HEK293 (cell line): ENCODE results near the gene ADCY3.

Experiments used
- CTCF ChIA-PET: fragments of 350-600 bp; formaldehyde crosslinking; extraction: SDS; loops from one replicate; lab custom pipeline; 2021; ENCODE audit warnings: antibody characterized with exemption; lab: Yijun Ruan, JAX
- POLR2A ChIA-PET: fragments of 300-600 bp; formaldehyde crosslinking; extraction: SDS; loops from one replicate; lab custom pipeline; 2020; ENCODE audit warnings: antibody characterized with exemption, inconsistent platforms; lab: Yijun Ruan, JAX
- H3K27ac ChIP-seq: fragments of 200-500 bp; sonication (Bioruptor generic); 2 replicates; pipeline ENCODE4 v1.5.1; 2014; ENCODE audit warnings: low read depth, low read length, control low read depth, inconsistent platforms; ENCODE audit errors: extremely low read depth
- H3K36me3 ChIP-seq, 2 experiments: fragments of 200-500 bp in 1 of 2; sonication (Bioruptor generic) in 1 of 2; 1 replicate in 1 of 2; 2 replicates in 1 of 2; pipeline ENCODE4 v1.5.1; 2014 to 2017; ENCODE audit warnings: inconsistent platforms in 2 of 2, low read length in 2 of 2; ENCODE audit not compliant: control insufficient read depth in 2 of 2, insufficient read depth in 1 of 2
- H3K4me1 ChIP-seq: fragments of 200-500 bp; sonication (Bioruptor generic); 2 replicates; pipeline ENCODE4 v1.5.1; 2014; ENCODE audit warnings: mild to moderate bottlenecking, low read length, inconsistent platforms; ENCODE audit not compliant: control insufficient read depth, insufficient read depth
- H3K4me3 ChIP-seq: 2 replicates; pipeline ENCODE4 v1.5.1; 2011; ENCODE audit warnings: low read depth, mild to moderate bottlenecking, control low read depth, low read length, moderate library complexity
- H3K9me3 ChIP-seq: fragments of 200-500 bp; sonication (Bioruptor generic); 2 replicates; pipeline ENCODE4 v1.5.1; 2014; ENCODE audit warnings: low read depth, low read length, inconsistent platforms; ENCODE audit not compliant: control insufficient read depth, insufficient read depth
- HOXC10 ChIP-seq: sonication (generic); formaldehyde crosslinking; IDR thresholded peaks from 2 replicates; pipeline ENCODE4 v1.8.1; 2023; ENCODE audit warnings: mild to moderate bottlenecking, missing genetic modification reagents
- OSR2 ChIP-seq: fragments of 450-650 bp; formaldehyde crosslinking; IDR thresholded peaks from 2 replicates; pipeline ENCODE4 v1.5.1; 2016; ENCODE audit warnings: missing biosample characterization, missing genetic modification characterization
- SCRT2 ChIP-seq: fragments of 450-650 bp; formaldehyde crosslinking; IDR thresholded peaks from 2 replicates; pipeline ENCODE4 v1.5.1; 2016; ENCODE audit warnings: missing biosample characterization, missing genetic modification characterization
- TRIM28 ChIP-seq: IDR thresholded peaks from 2 replicates; pipeline ENCODE4 v1.6.1; 2011; ENCODE audit warnings: low read length, control low read depth, borderline replicate concordance
- ZBTB48 ChIP-seq: fragments of 450-650 bp; formaldehyde crosslinking; IDR thresholded peaks from 2 replicates; pipeline ENCODE4 v1.5.1; 2016; ENCODE audit warnings: missing biosample characterization, missing genetic modification characterization
- ZFP41 ChIP-seq: fragments of 450-650 bp; formaldehyde crosslinking; IDR thresholded peaks from 2 replicates; pipeline ENCODE4 v1.5.1; 2016; ENCODE audit warnings: missing biosample characterization, missing genetic modification characterization, borderline replicate concordance
- ZNF140 ChIP-seq: fragments of 450-650 bp; formaldehyde crosslinking; IDR thresholded peaks from 2 replicates; pipeline ENCODE4 v1.5.1; 2016; ENCODE audit warnings: missing biosample characterization, missing genetic modification characterization
- ZNF366 ChIP-seq: fragments of 450-650 bp; formaldehyde crosslinking; conservative IDR thresholded peaks from 2 replicates; pipeline ENCODE4 v1.5.1; 2016; ENCODE audit warnings: missing biosample characterization, missing genetic modification characterization
- ZNF404 ChIP-seq: fragments of 450-650 bp; formaldehyde crosslinking; IDR thresholded peaks from 2 replicates; pipeline ENCODE4 v1.5.1; 2017; ENCODE audit warnings: missing biosample characterization, missing genetic modification characterization
- ZNF416 ChIP-seq: fragments of 450-650 bp; formaldehyde crosslinking; IDR thresholded peaks from 2 replicates; pipeline ENCODE4 v1.5.1; 2016; ENCODE audit warnings: missing biosample characterization, missing genetic modification characterization
- ZNF501 ChIP-seq: fragments of 450-650 bp; formaldehyde crosslinking; IDR thresholded peaks from 2 replicates; pipeline ENCODE4 v1.5.1; 2016; ENCODE audit warnings: missing biosample characterization, missing genetic modification characterization
- ZNF548 ChIP-seq: fragments of 450-650 bp; formaldehyde crosslinking; IDR thresholded peaks from 2 replicates; pipeline ENCODE4 v1.5.1; 2016; ENCODE audit warnings: missing biosample characterization, missing genetic modification characterization
- ZNF670 ChIP-seq: fragments of 450-650 bp; formaldehyde crosslinking; IDR thresholded peaks from 2 replicates; pipeline ENCODE4 v1.5.1; 2016; ENCODE audit warnings: missing biosample characterization, missing genetic modification characterization, low read depth
- ZNF843 ChIP-seq: fragments of 450-650 bp; formaldehyde crosslinking; IDR thresholded peaks from 2 replicates; pipeline ENCODE4 v1.5.1; 2016; ENCODE audit warnings: missing biosample characterization, missing genetic modification characterization
- TF ChIP-seq, protein P1 (sequence below): fragments of 450-650 bp; formaldehyde crosslinking; IDR thresholded peaks from 2 replicates; pipeline ENCODE4 v1.5.1; 2016; ENCODE audit warnings: missing biosample characterization, missing genetic modification characterization
- TF ChIP-seq, protein P2 (sequence below): fragments of 450-650 bp; formaldehyde crosslinking; IDR thresholded peaks from 2 replicates; pipeline ENCODE4 v1.5.1; 2016; ENCODE audit warnings: missing biosample characterization, missing genetic modification characterization
- TF ChIP-seq, protein P3 (sequence below): fragments of 450-650 bp; formaldehyde crosslinking; IDR thresholded peaks from 2 replicates; pipeline ENCODE4 v1.5.1; 2016; ENCODE audit warnings: missing biosample characterization, missing genetic modification characterization
- TF ChIP-seq, protein P4 (sequence below): fragments of 450-650 bp; formaldehyde crosslinking; IDR thresholded peaks from 2 replicates; pipeline ENCODE4 v1.5.1; 2016; ENCODE audit warnings: missing biosample characterization, missing genetic modification characterization
- TF ChIP-seq, protein P5 (sequence below): fragments of 450-650 bp; formaldehyde crosslinking; IDR thresholded peaks from 2 replicates; pipeline ENCODE4 v1.5.1; 2016; ENCODE audit warnings: missing biosample characterization, missing genetic modification characterization
- TF ChIP-seq, protein P6 (sequence below): fragments of 450-650 bp; formaldehyde crosslinking; IDR thresholded peaks from 2 replicates; pipeline ENCODE4 v1.5.1; 2016; ENCODE audit warnings: missing biosample characterization, missing genetic modification characterization, borderline replicate concordance

Gene ADCY3

DNA sequence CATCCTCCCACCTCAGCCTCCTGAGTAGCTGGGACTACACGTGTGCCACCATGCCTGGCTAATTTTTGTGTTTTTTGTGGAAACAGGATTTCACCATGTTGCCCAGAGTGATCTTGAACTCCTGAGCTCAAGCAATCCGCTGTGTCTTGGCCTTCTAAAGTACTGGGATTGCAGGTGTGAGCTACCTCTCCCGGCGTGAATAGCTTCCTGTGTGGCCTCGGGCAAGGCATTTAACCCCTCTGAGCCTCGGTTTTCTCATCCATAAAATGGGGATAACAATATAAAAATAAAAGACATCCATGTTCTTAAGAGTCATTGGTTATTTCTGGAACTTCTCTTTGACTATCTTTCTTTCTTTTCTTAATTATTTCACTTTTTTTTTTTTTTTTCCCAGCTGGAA is 19.3 kb upstream of the ADCY3 start:
- POLR2A ChIA-PET, result no interaction called here

DNA sequence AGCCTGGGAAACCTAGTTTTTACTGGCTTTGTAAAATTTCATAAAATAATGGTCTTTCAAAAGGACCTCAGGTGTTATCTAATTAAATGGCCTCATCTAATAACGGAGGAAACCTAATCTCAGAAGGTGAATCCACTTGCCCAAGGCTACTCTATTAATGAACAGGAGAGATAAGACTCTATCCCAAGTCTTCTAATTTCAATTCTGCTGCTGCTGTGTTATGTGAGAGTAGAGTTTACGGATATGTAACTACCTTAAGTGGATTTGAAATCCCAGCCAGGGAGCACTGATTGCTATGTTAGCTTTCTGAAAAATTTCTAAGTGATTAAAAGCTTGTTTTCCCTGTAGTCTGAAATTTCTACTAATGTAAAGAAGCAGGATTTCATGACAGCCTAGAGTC is 17.2 kb upstream of the ADCY3 start:
- Histone ChIP-seq H3K4me3 (no peak overlapping the region), H3K9me3 (no peaks in the 10 kb centered on the region), H3K27ac (no peak overlapping the region), H3K4me1 (no peaks in the 10 kb centered on the region), H3K36me3 (no peaks in the 10 kb centered on the region)
- ChIA-PET POLR2A (interaction anchor here (0.6 kb wide), 1 partner anchor 20 kb away, joined by 3 read pairs; no protein-coding TSS in a partner anchor), CTCF (interaction anchor here (0.6 to 0.9 kb wide), 2 partner anchors 38 to 192 kb away, joined by 3 read pairs; no protein-coding TSS in a partner anchor)
- TF ChIP-seq, protein P1, sequence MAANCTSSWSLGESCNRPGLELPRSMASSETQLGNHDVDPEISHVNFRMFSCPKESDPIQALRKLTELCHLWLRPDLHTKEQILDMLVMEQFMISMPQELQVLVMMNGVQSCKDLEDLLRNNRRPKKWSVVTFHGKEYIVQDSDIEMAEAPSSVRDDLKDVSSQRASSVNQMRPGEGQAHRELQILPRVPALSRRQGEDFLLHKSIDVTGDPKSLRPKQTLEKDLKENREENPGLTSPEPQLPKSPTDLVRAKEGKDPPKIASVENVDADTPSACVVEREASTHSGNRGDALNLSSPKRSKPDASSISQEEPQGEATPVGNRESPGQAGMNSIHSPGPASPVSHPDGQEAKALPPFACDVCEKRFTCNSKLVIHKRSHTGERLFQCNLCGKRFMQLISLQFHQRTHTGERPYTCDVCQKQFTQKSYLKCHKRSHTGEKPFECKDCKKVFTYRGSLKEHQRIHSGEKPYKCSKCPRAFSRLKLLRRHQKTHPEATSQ (tag by site-specific recombination), result no peak
- TF ChIP-seq OSR2 (no peak), ZNF501 (tag by site-specific recombination) (no peak), ZNF416 (no peak), ZNF404 (tag by site-specific recombination) (no peak), ZNF843 (no peak), ZNF548 (tag by site-specific recombination) (no peak), ZNF670 (tag by site-specific recombination) (no peak), SCRT2 (tag by site-specific recombination) (no peak), ZBTB48 (tag by site-specific recombination) (no peak), ZNF366 (tag by site-specific recombination) (no peak)
- TF ChIP-seq, protein P2, sequence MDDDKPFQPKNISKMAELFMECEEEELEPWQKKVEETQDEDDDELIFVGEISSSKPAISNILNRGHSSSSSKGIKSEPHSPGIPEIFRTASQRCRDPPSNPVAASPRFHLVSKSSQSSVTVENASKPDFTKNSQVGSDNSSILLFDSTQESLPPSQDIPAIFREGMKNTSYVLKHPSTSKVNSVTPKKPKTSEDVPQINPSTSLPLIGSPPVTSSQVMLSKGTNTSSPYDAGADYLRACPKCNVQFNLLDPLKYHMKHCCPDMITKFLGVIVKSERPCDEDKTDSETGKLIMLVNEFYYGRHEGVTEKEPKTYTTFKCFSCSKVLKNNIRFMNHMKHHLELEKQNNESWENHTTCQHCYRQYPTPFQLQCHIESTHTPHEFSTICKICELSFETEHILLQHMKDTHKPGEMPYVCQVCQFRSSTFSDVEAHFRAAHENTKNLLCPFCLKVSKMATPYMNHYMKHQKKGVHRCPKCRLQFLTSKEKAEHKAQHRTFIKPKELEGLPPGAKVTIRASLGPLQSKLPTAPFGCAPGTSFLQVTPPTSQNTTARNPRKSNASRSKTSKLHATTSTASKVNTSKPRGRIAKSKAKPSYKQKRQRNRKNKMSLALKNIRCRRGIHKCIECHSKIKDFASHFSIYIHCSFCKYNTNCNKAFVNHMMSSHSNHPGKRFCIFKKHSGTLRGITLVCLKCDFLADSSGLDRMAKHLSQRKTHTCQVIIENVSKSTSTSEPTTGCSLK (tag by site-specific recombination), result no peak
- TF ChIP-seq, protein P3, sequence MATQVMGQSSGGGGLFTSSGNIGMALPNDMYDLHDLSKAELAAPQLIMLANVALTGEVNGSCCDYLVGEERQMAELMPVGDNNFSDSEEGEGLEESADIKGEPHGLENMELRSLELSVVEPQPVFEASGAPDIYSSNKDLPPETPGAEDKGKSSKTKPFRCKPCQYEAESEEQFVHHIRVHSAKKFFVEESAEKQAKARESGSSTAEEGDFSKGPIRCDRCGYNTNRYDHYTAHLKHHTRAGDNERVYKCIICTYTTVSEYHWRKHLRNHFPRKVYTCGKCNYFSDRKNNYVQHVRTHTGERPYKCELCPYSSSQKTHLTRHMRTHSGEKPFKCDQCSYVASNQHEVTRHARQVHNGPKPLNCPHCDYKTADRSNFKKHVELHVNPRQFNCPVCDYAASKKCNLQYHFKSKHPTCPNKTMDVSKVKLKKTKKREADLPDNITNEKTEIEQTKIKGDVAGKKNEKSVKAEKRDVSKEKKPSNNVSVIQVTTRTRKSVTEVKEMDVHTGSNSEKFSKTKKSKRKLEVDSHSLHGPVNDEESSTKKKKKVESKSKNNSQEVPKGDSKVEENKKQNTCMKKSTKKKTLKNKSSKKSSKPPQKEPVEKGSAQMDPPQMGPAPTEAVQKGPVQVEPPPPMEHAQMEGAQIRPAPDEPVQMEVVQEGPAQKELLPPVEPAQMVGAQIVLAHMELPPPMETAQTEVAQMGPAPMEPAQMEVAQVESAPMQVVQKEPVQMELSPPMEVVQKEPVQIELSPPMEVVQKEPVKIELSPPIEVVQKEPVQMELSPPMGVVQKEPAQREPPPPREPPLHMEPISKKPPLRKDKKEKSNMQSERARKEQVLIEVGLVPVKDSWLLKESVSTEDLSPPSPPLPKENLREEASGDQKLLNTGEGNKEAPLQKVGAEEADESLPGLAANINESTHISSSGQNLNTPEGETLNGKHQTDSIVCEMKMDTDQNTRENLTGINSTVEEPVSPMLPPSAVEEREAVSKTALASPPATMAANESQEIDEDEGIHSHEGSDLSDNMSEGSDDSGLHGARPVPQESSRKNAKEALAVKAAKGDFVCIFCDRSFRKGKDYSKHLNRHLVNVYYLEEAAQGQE (tag by site-specific recombination), result no peak
- TF ChIP-seq, protein P4, sequence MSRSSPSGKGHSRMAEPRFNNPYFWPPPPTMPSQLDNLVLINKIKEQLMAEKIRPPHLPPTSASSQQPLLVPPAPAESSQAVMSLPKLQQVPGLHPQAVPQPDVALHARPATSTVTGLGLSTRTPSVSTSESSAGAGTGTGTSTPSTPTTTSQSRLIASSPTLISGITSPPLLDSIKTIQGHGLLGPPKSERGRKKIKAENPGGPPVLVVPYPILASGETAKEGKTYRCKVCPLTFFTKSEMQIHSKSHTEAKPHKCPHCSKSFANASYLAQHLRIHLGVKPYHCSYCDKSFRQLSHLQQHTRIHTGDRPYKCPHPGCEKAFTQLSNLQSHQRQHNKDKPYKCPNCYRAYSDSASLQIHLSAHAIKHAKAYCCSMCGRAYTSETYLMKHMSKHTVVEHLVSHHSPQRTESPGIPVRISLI (tag by site-specific recombination), result no peak

More for the DNA sequence above, 19.3 kb upstream of the ADCY3 start:
- H3K4me3 ChIP-seq, result no peak overlapping the region
- CTCF ChIA-PET, result interaction anchor here (0.6 kb wide), 1 partner anchor 35 kb away, joined by 7 read pairs; no protein-coding TSS in a partner anchor
- H3K9me3 ChIP-seq, result no peaks in the 10 kb centered on the region
- H3K27ac ChIP-seq, result no peak overlapping the region
- TF ChIP-seq, protein P5, sequence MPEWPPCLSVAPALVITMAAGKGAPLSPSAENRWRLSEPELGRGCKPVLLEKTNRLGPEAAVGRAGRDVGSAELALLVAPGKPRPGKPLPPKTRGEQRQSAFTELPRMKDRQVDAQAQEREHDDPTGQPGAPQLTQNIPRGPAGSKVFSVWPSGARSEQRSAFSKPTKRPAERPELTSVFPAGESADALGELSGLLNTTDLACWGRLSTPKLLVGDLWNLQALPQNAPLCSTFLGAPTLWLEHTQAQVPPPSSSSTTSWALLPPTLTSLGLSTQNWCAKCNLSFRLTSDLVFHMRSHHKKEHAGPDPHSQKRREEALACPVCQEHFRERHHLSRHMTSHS (tag by site-specific recombination), result no peak
- TF ChIP-seq, protein P6, sequence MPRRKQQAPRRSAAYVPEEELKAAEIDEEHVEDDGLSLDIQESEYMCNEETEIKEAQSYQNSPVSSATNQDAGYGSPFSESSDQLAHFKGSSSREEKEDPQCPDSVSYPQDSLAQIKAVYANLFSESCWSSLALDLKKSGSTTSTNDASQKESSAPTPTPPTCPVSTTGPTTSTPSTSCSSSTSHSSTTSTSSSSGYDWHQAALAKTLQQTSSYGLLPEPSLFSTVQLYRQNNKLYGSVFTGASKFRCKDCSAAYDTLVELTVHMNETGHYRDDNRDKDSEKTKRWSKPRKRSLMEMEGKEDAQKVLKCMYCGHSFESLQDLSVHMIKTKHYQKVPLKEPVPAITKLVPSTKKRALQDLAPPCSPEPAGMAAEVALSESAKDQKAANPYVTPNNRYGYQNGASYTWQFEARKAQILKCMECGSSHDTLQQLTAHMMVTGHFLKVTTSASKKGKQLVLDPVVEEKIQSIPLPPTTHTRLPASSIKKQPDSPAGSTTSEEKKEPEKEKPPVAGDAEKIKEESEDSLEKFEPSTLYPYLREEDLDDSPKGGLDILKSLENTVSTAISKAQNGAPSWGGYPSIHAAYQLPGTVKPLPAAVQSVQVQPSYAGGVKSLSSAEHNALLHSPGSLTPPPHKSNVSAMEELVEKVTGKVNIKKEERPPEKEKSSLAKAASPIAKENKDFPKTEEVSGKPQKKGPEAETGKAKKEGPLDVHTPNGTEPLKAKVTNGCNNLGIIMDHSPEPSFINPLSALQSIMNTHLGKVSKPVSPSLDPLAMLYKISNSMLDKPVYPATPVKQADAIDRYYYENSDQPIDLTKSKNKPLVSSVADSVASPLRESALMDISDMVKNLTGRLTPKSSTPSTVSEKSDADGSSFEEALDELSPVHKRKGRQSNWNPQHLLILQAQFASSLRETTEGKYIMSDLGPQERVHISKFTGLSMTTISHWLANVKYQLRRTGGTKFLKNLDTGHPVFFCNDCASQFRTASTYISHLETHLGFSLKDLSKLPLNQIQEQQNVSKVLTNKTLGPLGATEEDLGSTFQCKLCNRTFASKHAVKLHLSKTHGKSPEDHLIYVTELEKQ (tag by site-specific recombination), result no peak
- TF ChIP-seq, protein P4 (tag by site-specific recombination), result no peak
- TF ChIP-seq ZNF140 (tag by site-specific recombination) (no peak), HOXC10 (CRISPR knock-in tag) (no peak), ZFP41 (no peak), TRIM28 (no peak)
- no peaks in the 10 kb centered on the region for H3K4me1 ChIP-seq
- H3K36me3 ChIP-seq, result peaks cover 0 to 6% of the 10 kb centered on the region in 2 experiments; a peak in 1 of 3 replicates
